CD8-positive, alpha-beta memory T cell (primary cell): ENCODE results near the gene MBD5. TPM values are rescaled to one million over a fixed set of nuclear protein-coding genes. Genes with fewer than 3 reads are reported as not detected.
A peak's percentile ranks its signal among the peaks of the same experiment; 100 is the strongest.

ENCODE experiments used
- CTCF ChIA-PET: fragments of 350-600 bp; sonication (Branson Sonifier 250); formaldehyde crosslinking; loops from one replicate; lab custom pipeline; 2021; ENCODE audit warnings: antibody characterized with exemption; lab: Charles Lee
- POLR2A ChIA-PET: fragments of 350-600 bp; sonication (Branson Sonifier 250); formaldehyde crosslinking; loops from one replicate; lab custom pipeline; 2021; ENCODE audit warnings: antibody characterized with exemption; lab: Charles Lee
- DNase-seq, 5 donors: peaks; one replicate each; pipeline versions ENCODE4 v3.0.0 to v3.0.0-alpha.2; 2020 to 2022; ENCODE audit warnings: mixed read lengths in 1 of 5
- H3K27ac ChIP-seq: one replicate; pipeline ENCODE4 v1.7.0; 2013; ENCODE audit warnings: low read depth, mild to moderate bottlenecking, low read length, moderate library complexity
- H3K27me3 ChIP-seq: 2 replicates; pipeline ENCODE4 v1.7.0; 2013; ENCODE audit warnings: low read length, mild to moderate bottlenecking; ENCODE audit not compliant: insufficient read depth, poor library complexity, severe bottlenecking
- H3K36me3 ChIP-seq: 2 replicates; pipeline ENCODE4 v1.7.0; 2013; ENCODE audit warnings: mild to moderate bottlenecking, low read length, moderate library complexity; ENCODE audit not compliant: insufficient read depth
- H3K4me1 ChIP-seq: 2 replicates; pipeline ENCODE4 v1.7.0; 2013; ENCODE audit warnings: mild to moderate bottlenecking, low read length, moderate library complexity; ENCODE audit not compliant: insufficient read depth
- H3K4me3 ChIP-seq: 2 replicates; pipeline ENCODE4 v1.7.0; 2013; ENCODE audit warnings: mild to moderate bottlenecking, low read length
- H3K9me3 ChIP-seq: 2 replicates; pipeline ENCODE4 v1.7.0; 2013; ENCODE audit warnings: mild to moderate bottlenecking, low read length
- H3K27ac Mint-ChIP-seq, 8 donors: one replicate each; pipeline ENCODE4 v1.8.0; 2020 to 2021; ENCODE audit warnings: mixed read lengths in 8 of 8, mild to moderate bottlenecking in 6 of 8, inconsistent platforms in 3 of 8, moderate library complexity in 3 of 8
- H3K27me3 Mint-ChIP-seq, 2 donors: one replicate each; pipeline ENCODE4 v1.8.0; 2020 to 2021; ENCODE audit warnings: mixed read lengths in 2 of 2, mild to moderate bottlenecking in 1 of 2, moderate library complexity in 1 of 2
- H3K36me3 Mint-ChIP-seq, 3 donors: one replicate each; pipeline ENCODE4 v1.8.0; 2020 to 2021; ENCODE audit warnings: mixed read lengths in 3 of 3, inconsistent platforms in 1 of 3, mild to moderate bottlenecking in 1 of 3
- H3K4me1 Mint-ChIP-seq, 3 donors: one replicate each; pipeline ENCODE4 v1.8.0; 2020 to 2021; ENCODE audit warnings: mixed read lengths in 3 of 3, inconsistent platforms in 1 of 3, mild to moderate bottlenecking in 1 of 3
- H3K4me3 Mint-ChIP-seq, 7 donors: one replicate each; pipeline ENCODE4 v1.8.0; 2020 to 2021; ENCODE audit warnings: mixed read lengths in 7 of 7, mild to moderate bottlenecking in 6 of 7, moderate library complexity in 4 of 7, inconsistent platforms in 2 of 7
- H3K9me3 Mint-ChIP-seq, 5 donors: one replicate each; pipeline ENCODE4 v1.8.0; 2020 to 2022; ENCODE audit warnings: mixed read lengths in 5 of 5, mild to moderate bottlenecking in 3 of 5, moderate library complexity in 2 of 5, inconsistent platforms in 1 of 5
- polyA plus RNA-seq: library from polyadenylated mRNA; unstranded; fragments of 300-500 nt; fragmentation: Illumina TruSeq; gene quantifications from one replicate; pipeline ENCODE4 v1.2.3, GENCODE V29; 2021
- total RNA-seq, 2 experiments: library from RNA; stranded (reverse); gene quantifications; one replicate each; pipeline ENCODE4 v1.2.3, GENCODE V29; 2021

The MBD5 gene
- total and polyA plus RNA-seq, 3 experiments from 2014 or later: 15.2 to 18.3 (median 16.9) TPM

DNA sequence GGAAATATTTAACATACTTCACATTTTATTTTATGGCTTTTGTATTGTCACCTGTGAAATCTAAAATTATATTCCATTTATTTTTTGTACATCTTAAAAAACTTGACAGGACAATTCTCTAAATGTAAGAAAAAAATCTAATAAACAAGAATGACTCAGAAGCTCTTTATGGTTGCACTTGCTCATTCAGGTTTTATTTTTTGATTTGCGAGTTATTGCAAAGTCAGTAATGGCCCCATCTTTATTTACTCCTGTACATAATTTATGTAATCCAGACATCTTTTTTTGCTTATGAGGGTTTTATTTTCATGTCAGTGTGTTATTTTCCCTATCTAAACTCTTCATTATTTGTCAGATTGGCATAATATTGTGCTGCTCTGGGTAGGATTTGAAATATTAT lies 145.1 kb downstream of the MBD5 start:
- CTCF ChIA-PET: no interaction called here
- DNase-seq: no peak
- Histone ChIP-seq H3K9me3 (no peaks in the 10 kb centered on the region), H3K27me3 (no peaks in the 10 kb centered on the region), H3K4me1 (no peaks in the 10 kb centered on the region), H3K27ac (no peak overlapping the region), H3K4me3 (no peak overlapping the region), H3K36me3 (no peaks in the 10 kb centered on the region)
- no peak overlapping the region for H3K4me3 Mint-ChIP-seq
- H3K27ac Mint-ChIP-seq: no peak overlapping the region
- H3K36me3 Mint-ChIP-seq: peaks cover 11 to 30% (median 15%) of the 10 kb centered on the region in 3 donors
- POLR2A ChIA-PET: no interaction called here
- H3K27me3 Mint-ChIP-seq: peaks cover 0 to 4% of the 10 kb centered on the region in 2 donors
- H3K4me1 Mint-ChIP-seq: peaks cover 0 to 1% (median 0%) of the 10 kb centered on the region in 3 donors
- H3K9me3 Mint-ChIP-seq: peaks cover 0 to 7% (median 3%) of the 10 kb centered on the region in 5 donors

DNA sequence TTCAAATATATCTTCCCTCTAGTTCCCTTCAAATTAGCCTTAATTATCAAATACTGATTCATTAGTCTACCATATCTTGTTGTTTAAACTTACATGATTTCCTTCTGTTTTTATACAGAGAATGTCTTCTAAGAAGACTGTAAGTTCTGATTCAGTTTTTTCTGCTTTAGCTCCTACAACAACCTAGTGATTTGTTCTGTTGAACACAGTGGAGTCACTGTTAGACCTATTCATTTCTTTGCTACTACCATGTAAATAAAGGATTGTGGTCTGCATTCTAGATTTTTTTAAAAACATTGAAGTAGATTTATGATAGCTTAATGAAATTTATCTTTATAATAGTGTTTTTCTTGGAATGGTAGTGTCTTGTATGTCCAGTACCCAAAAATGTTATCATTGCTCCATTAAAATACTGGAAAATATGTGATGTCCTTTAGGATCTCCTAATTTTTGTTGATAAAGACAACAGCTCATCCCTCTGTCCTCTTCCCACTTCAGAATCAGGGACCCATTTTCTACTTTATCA lies 146.4 kb downstream of the MBD5 start:
- Mint-ChIP-seq H3K4me3 (no peak overlapping the region), H3K36me3 (peaks cover 17 to 38% (median 19%) of the 10 kb centered on the region in 3 donors), H3K27ac (no peak overlapping the region), H3K27me3 (no peaks in the 10 kb centered on the region), H3K9me3 (peaks cover 0 to 7% (median 3%) of the 10 kb centered on the region in 5 donors), H3K4me1 (peaks cover 0 to 1% (median 0%) of the 10 kb centered on the region in 3 donors)
- Histone ChIP-seq H3K36me3 (no peaks in the 10 kb centered on the region), H3K27me3 (no peaks in the 10 kb centered on the region), H3K4me3 (no peak overlapping the region), H3K27ac (no peak overlapping the region), H3K9me3 (no peaks in the 10 kb centered on the region), H3K4me1 (no peaks in the 10 kb centered on the region)
- CTCF ChIA-PET: no interaction called here
- POLR2A ChIA-PET: no interaction called here
- no peak for DNase-seq

DNA sequence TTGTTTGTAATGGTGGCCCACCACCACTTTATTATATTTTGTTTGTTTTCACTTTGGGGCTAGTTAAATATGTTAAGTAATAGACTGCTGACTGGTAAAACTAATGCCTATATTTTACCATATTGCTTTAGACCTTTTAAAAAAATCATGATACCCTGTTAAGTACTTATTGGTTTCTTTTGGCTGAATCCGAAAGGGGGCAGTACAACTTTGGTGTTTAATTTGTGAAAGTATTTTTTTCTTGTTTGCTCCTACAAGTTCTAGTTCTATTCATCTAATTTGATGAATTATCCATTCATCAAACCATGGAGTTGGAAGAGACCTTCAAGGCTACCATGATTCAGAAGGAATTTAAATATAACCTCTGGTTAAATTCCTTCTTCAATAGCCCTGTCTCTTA lies 147.0 kb downstream of the MBD5 start:
- peaks cover 17 to 38% (median 19%) of the 10 kb centered on the region in 3 donors for H3K36me3 Mint-ChIP-seq
- no peak overlapping the region for H3K27ac Mint-ChIP-seq
- POLR2A ChIA-PET: no interaction called here
- Histone ChIP-seq H3K27ac (no peak overlapping the region), H3K36me3 (no peaks in the 10 kb centered on the region), H3K27me3 (no peaks in the 10 kb centered on the region), H3K4me1 (no peaks in the 10 kb centered on the region), H3K9me3 (no peaks in the 10 kb centered on the region), H3K4me3 (no peak overlapping the region)
- H3K27me3 Mint-ChIP-seq: no peaks in the 10 kb centered on the region
- no peak overlapping the region for H3K4me3 Mint-ChIP-seq
- peaks cover 0 to 7% (median 3%) of the 10 kb centered on the region in 5 donors for H3K9me3 Mint-ChIP-seq
- CTCF ChIA-PET: no interaction called here
- peaks cover 0 to 1% (median 0%) of the 10 kb centered on the region in 3 donors for H3K4me1 Mint-ChIP-seq
- DNase-seq: no peak

DNA sequence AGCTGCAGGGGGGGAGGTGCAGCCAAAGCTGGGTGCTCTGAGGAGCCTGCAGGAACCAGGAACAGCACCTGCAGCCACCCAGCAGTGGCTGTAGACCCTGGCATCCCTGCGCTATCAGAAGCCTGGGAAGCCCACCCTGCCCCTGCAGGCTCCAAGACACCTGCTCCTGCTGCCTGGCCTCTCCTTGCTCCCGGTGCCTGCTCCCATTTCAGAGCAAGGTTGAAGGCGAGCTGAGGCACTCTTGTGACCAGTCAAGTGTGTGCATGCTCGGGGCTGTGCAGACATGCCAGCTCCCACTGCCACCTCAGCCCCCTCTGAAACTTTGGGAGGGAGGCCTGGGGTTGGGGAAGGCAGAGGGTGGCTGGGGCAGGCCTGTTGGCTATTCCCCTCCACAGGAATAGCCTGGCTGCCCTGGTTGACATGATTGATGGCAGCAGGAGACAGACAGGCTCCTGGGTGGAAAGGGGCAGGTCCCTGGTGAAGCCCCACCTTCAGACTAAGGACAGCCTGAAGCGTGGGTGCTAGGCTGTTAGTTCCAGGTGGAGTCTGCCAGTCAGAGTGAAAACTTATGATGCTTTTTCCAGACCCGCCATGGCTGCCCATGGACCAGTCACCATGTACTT lies 151.4 kb downstream of the MBD5 start:
- ChIA-PET CTCF (no interaction called here), POLR2A (no interaction called here)
- no peaks in the 10 kb centered on the region for H3K9me3 ChIP-seq
- H3K36me3 ChIP-seq: no peaks in the 10 kb centered on the region
- no peak overlapping the region for H3K27ac ChIP-seq
- H3K4me1 ChIP-seq: no peaks in the 10 kb centered on the region
- peaks cover 0 to 1% (median 0%) of the 10 kb centered on the region in 3 donors for H3K4me1 Mint-ChIP-seq
- no peak for DNase-seq
- no peaks in the 10 kb centered on the region for H3K27me3 ChIP-seq
- no peak overlapping the region for H3K4me3 ChIP-seq
- no peaks in the 10 kb centered on the region for H3K27me3 Mint-ChIP-seq
- peaks cover 16 to 38% (median 19%) of the 10 kb centered on the region in 3 donors for H3K36me3 Mint-ChIP-seq
- no peak overlapping the region for H3K4me3 Mint-ChIP-seq
- peaks cover 0 to 7% (median 3%) of the 10 kb centered on the region in 5 donors for H3K9me3 Mint-ChIP-seq
- no peak overlapping the region for H3K27ac Mint-ChIP-seq

DNA sequence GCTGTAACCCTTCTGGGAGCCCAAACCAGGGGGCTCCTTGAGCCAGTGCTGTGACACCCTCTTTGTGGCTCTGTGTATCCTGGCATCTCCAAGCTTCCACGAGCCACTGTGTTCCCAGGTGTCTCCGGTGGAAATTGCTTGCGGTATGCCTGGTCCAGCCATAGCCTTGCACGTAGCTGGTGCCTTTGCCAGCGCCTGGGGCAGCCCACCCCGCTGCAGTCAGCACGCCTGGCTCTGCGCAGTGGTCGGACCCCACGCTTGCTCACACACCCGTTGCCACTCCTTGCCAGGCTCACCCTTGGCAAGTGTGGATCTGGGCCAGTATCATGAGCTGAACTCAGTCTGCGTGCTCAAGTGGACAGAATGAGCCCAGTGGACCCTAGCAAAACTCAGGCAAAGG lies 152.3 kb downstream of the MBD5 start:
- no peaks in the 10 kb centered on the region for H3K9me3 ChIP-seq
- no peaks in the 10 kb centered on the region for H3K27me3 ChIP-seq
- POLR2A ChIA-PET: no interaction called here
- CTCF ChIA-PET: no interaction called here
- H3K4me1 ChIP-seq: no peaks in the 10 kb centered on the region
- H3K36me3 ChIP-seq: no peaks in the 10 kb centered on the region
- Mint-ChIP-seq H3K9me3 (peaks cover 0 to 7% (median 3%) of the 10 kb centered on the region in 5 donors), H3K27me3 (no peaks in the 10 kb centered on the region), H3K36me3 (peaks cover 18 to 35% (median 23%) of the 10 kb centered on the region in 3 donors), H3K4me3 (no peak overlapping the region), H3K27ac (no peak overlapping the region), H3K4me1 (peaks cover 0 to 1% (median 0%) of the 10 kb centered on the region in 3 donors)
- no peak overlapping the region for H3K27ac ChIP-seq
- H3K4me3 ChIP-seq: no peak overlapping the region
- no peak for DNase-seq

DNA sequence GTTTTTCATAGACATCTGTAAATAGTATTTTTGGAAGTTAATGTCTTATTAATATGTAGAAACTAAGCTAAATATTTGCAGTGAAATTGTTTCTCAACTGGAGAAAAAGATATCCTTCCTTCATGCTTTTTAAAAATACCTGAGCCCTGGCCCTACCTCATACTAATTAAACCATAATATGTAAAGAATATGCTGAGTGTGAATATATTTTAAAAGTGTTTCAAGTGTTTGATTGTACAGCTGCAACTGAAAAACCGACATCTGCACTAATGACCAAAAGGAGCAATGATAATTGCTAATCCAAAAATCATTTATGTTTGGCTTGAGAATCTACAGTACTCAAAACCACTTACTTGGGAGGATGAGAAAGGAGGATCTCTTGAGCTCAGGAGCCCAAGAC lies 156.7 kb downstream of the MBD5 start:
- POLR2A ChIA-PET: no interaction called here
- peaks cover 10 to 28% (median 22%) of the 10 kb centered on the region in 3 donors for H3K36me3 Mint-ChIP-seq
- H3K27ac Mint-ChIP-seq: peak overlapping the region in 1 of 8 donors; percentile 21

DNA sequence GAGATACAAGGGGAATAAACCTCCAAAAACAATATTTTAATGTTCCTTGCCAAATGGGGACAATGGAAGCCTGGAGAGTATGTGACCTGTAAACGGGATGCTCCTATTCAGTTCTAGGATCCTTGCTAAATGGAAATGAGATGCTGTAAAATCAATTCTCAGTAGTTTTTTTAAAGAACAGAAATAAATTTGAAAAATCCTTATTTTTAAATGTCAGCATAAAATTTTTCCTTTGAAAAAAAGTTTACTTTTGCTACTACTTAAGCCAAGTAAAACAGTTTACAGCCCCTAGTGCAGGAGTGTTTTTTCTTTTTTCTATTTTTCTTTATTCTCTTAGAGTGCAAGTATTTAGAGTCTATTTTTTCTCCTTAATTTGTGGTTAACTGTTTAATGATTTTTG lies 158.8 kb downstream of the MBD5 start:
- Mint-ChIP-seq H3K27ac (no peak overlapping the region), H3K4me1 (peaks cover 0 to 6% (median 0%) of the 10 kb centered on the region in 3 donors), H3K9me3 (no peaks in the 10 kb centered on the region), H3K4me3 (no peak overlapping the region), H3K27me3 (no peaks in the 10 kb centered on the region), H3K36me3 (peaks cover 22 to 41% (median 34%) of the 10 kb centered on the region in 3 donors)
- no peaks in the 10 kb centered on the region for H3K36me3 ChIP-seq
- POLR2A ChIA-PET: no interaction called here
- H3K4me3 ChIP-seq: no peak overlapping the region
- H3K27me3 ChIP-seq: no peaks in the 10 kb centered on the region
- CTCF ChIA-PET: no interaction called here
- no peaks in the 10 kb centered on the region for H3K4me1 ChIP-seq
- H3K9me3 ChIP-seq: no peaks in the 10 kb centered on the region
- H3K27ac ChIP-seq: no peak overlapping the region
- DNase-seq: no peak

More for the DNA sequence above, 156.7 kb downstream of the MBD5 start:
- no peak overlapping the region for H3K4me3 ChIP-seq
- peaks cover 0 to 2% (median 0%) of the 10 kb centered on the region in 3 donors for H3K4me1 Mint-ChIP-seq
- DNase-seq: no peak
- H3K9me3 ChIP-seq: no peaks in the 10 kb centered on the region
- no peaks in the 10 kb centered on the region for H3K27me3 ChIP-seq
- H3K27me3 Mint-ChIP-seq: no peaks in the 10 kb centered on the region
- H3K36me3 ChIP-seq: no peaks in the 10 kb centered on the region
- no peak overlapping the region for H3K4me3 Mint-ChIP-seq
- H3K27ac ChIP-seq: no peak overlapping the region
- no peaks in the 10 kb centered on the region for H3K4me1 ChIP-seq
- H3K9me3 Mint-ChIP-seq: no peaks in the 10 kb centered on the region
- CTCF ChIA-PET: interaction anchor here (1.3 kb wide), 1 partner anchor 8 kb away, joined by 4 read pairs; no protein-coding TSS in a partner anchor

DNA sequence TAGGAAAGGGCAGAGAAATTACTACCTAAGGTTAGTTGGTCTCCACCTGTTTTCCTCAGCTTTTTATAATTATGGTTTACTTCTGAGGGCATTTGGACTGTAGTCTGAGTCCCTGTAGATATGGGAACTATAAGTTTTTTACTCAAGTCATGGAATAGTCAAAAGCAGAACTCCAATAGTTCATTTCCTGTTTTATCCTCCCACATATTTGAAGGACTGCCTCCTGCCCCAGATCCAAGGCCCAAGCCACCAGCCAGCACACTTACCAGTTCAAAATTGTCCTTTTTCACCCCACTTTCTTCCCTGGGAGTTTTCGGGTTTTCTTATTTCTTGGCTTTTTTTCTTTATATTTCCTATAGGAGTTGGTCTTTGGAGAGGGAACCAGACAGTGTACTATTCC lies 164.1 kb downstream of the MBD5 start:
- no peaks in the 10 kb centered on the region for H3K27me3 Mint-ChIP-seq
- no peaks in the 10 kb centered on the region for H3K4me1 ChIP-seq
- POLR2A ChIA-PET: no interaction called here
- H3K4me3 ChIP-seq: no peak overlapping the region
- H3K27ac ChIP-seq: no peak overlapping the region
- H3K36me3 ChIP-seq: no peaks in the 10 kb centered on the region
- H3K4me3 Mint-ChIP-seq: no peak overlapping the region
- H3K27ac Mint-ChIP-seq: no peak overlapping the region
- H3K9me3 Mint-ChIP-seq: peaks cover 0 to 6% (median 0%) of the 10 kb centered on the region in 5 donors
- H3K9me3 ChIP-seq: no peaks in the 10 kb centered on the region
- CTCF ChIA-PET: interaction anchor here (1.0 kb wide), 1 partner anchor 8 kb away, joined by 4 read pairs; no protein-coding TSS in a partner anchor
- peaks cover 0 to 6% (median 0%) of the 10 kb centered on the region in 3 donors for H3K4me1 Mint-ChIP-seq
- no peak for DNase-seq
- peaks cover 26 to 57% (median 48%) of the 10 kb centered on the region in 3 donors for H3K36me3 Mint-ChIP-seq
- H3K27me3 ChIP-seq: no peaks in the 10 kb centered on the region
